Memory B cell (primary cell): ENCODE results near the gene ATAT1.

Source experiments
- ATAC-seq: fragments of 150-1000 bp; cut with Tn5 transposase; 2 replicates; pipeline ENCODE4 v1.10.0; 2021; ENCODE audit warnings: low read depth, mild to moderate bottlenecking, moderate library complexity
- DNase-seq, 2 donors: peaks; one replicate each; pipeline ENCODE4 v3.0.0; 2022; ENCODE audit warnings: low spot score in 2 of 2
- H3K27ac Mint-ChIP-seq: one replicate; pipeline ENCODE4 v1.8.0; 2022; ENCODE audit warnings: mild to moderate bottlenecking, moderate library complexity, mixed read lengths
- H3K27me3 Mint-ChIP-seq: one replicate; pipeline ENCODE4 v1.8.0; 2022; ENCODE audit warnings: mixed read lengths
- H3K36me3 Mint-ChIP-seq: one replicate; pipeline ENCODE4 v1.8.0; 2022; ENCODE audit warnings: mild to moderate bottlenecking, mixed read lengths
- H3K4me1 Mint-ChIP-seq: one replicate; pipeline ENCODE4 v1.8.0; 2022; ENCODE audit warnings: mixed read lengths
- H3K4me3 Mint-ChIP-seq: one replicate; pipeline ENCODE4 v1.8.0; 2022; ENCODE audit warnings: mild to moderate bottlenecking, moderate library complexity, mixed read lengths
- H3K9me3 Mint-ChIP-seq: one replicate; pipeline ENCODE4 v1.8.0; 2022; ENCODE audit warnings: mixed read lengths

The ATAT1 gene

DNA sequence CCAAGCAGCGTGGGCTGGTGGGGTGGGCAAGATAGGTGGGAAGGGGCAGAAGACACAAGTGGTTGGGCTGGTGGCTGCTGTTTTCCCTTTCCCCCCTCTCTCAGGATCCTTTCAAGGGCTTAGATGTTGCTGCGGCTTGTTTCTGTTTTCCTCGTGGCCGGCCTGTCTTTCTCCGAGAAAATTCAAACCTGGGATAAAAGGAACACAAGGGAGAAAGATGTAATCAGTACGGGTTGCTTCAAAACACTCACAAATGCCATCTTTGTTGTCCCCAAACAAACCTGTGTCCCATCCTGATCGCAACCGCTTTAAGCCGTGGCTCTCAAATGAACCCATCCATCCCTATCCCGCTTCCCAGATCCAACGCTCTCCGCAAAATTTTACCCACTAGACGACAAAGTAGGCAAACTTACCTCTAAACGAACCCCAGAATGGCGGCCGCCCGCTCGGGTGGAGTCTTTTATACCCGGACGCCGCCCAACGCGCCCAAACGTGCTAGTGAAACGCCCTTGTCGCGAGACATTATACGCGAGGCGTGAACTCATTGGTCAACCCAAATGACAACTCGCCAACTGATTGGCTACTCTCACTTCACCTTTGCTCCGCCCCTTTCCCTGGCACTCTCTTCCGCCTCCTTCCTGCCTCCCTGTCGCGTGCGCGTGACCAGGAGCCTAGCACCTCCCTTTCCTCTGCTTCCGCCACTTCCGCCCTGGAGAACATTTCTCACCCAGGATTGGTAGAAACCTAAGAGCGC is 9.7 kb upstream of the ATAT1 start, which contains the start of gene PPP1R10:
PPP1R10 (minus strand) TSS at position 433 of the 754 bp plus-strand sequence. CDS start 7,299 bp downstream, outside the sequence.
- H3K36me3 Mint-ChIP-seq: peaks cover 29% of the 10 kb centered on the region

DNA sequence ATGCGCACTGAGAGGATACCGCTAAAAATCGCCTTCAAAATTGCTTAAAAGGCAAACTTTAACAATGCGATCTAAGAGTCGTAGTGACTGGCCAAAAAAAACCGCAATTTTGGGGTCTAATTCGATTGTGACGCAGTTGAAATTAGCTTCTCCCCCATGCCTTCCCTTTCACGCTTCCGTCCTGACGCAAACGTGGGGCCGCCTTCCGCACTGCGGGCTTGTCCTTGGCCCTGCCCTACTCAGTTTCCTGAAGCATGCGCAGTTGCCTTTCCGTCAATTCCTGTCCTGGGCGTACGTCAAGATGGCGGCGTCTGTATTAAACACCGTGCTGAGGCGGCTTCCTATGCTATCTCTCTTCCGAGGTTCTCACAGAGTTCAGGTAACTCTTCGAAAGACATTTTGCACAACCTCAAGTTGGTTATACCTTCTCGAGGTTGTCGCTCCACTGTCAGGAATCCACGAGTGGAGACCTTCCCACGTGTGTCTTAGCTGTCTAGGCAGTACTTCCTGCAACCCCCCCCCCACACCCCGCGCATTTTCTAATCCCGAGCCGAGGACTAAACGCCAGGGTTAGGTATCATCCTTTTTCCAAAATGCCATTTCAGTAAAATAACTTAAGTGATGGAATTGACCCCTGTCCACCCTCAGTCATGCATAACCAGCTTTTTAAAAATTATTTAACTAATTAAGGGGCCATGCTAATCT is 9.0 kb upstream of the ATAT1 start, which contains the start of gene MRPS18B:
MRPS18B (plus strand) TSS at position 276 of the 705 bp plus-strand sequence; CDS start at position 302, 26 bp downstream.
- Mint-ChIP-seq H3K36me3 (peaks cover 32% of the 10 kb centered on the region), H3K27me3 (no peaks in the 10 kb centered on the region), H3K4me1 (peaks cover 22% of the 10 kb centered on the region), H3K9me3 (no peaks in the 10 kb centered on the region), H3K27ac (peak within 1 kb of the TSS; percentile 100), H3K4me3 (peak within 1 kb of the TSS; percentile 92)
- peak; percentile 72 for ATAC-seq
- peak; percentile 93 to 95 for DNase-seq

More for the DNA sequence above, 9.7 kb upstream of the ATAT1 start, which contains the start of gene PPP1R10:
- DNase-seq (peak in 1 of 2 donors; percentile 98), ATAC-seq (peak; percentile 71)
- no peaks in the 10 kb centered on the region for H3K27me3 Mint-ChIP-seq
- peaks cover 23% of the 10 kb centered on the region for H3K4me1 Mint-ChIP-seq
- H3K4me3 Mint-ChIP-seq: peak within 1 kb of the TSS; percentile 92
- H3K9me3 Mint-ChIP-seq: no peaks in the 10 kb centered on the region
- peak within 1 kb of the TSS; percentile 100 for H3K27ac Mint-ChIP-seq

DNA sequence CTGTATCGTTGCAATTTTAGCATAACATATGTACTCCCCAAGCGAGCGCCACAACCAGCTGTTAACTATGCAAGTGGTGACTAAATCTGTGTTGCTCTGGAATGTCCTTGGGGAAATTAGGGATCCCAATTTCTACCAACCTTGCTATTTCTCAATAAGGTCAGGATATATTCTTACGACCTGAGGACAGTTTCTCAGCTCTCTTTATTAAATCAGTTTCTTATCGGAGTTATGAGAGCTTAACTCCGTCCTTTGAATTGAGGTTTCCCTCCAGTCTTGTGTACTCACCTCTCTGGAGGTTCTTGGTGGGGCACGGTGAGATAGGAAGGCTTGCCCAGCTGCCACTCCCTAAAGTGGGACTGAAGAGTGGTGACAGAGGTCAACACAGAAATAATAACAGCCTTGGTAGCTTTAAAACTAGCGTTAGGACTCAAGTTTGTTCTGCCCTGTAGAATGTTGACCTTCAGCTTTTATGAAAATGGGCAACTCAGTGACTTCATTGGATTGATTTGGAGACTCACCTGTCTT is 8.3 kb upstream of the ATAT1 start:
- Mint-ChIP-seq H3K27ac (peak overlapping the region; percentile 100), H3K9me3 (no peaks in the 10 kb centered on the region), H3K36me3 (peaks cover 33% of the 10 kb centered on the region), H3K4me3 (peak overlapping the region; percentile 92), H3K27me3 (no peaks in the 10 kb centered on the region), H3K4me1 (peaks cover 18% of the 10 kb centered on the region)
- DNase-seq (no peak), ATAC-seq (no peak)

- no peak for ATAC-seq
- peaks cover 35% of the 10 kb centered on the region for H3K36me3 Mint-ChIP-seq
- H3K27ac Mint-ChIP-seq: no peak overlapping the region
- peaks cover 11% of the 10 kb centered on the region for H3K4me1 Mint-ChIP-seq
- no peaks in the 10 kb centered on the region for H3K9me3 Mint-ChIP-seq
- H3K4me3 Mint-ChIP-seq: peak overlapping the region; percentile 92
- no peaks in the 10 kb centered on the region for H3K27me3 Mint-ChIP-seq
- no peak for DNase-seq
Observed at GRCh38 chr6:30619561-30619960, 7.1 kb upstream of the ATAT1 start.

DNA sequence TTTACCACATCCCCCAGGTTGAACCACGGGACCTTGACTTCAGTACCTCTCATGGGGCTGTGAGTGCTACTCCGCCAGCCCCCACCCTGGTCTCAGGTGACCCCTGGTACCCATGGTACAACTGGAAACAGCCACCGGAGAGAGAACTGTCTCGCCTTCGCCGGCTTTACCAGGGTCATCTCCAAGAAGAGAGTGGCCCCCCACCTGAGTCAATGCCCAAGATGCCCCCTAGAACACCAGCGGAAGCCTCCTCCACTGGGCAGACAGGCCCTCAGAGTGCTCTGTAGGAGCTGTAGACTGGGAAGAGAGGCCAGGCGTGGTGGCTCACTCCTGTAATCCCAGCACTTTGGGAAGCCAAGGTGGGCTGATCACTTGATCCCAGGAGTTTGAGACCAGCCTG is 1.2 kb upstream of the ATAT1 start:
- Mint-ChIP-seq H3K4me1 (peaks cover 19% of the 10 kb centered on the region), H3K9me3 (no peaks in the 10 kb centered on the region), H3K27ac (peak overlapping the region; percentile 52), H3K27me3 (no peaks in the 10 kb centered on the region), H3K36me3 (peaks cover 20% of the 10 kb centered on the region), H3K4me3 (peak overlapping the region; percentile 64)
- ATAC-seq (no peak), DNase-seq (no peak)

DNA sequence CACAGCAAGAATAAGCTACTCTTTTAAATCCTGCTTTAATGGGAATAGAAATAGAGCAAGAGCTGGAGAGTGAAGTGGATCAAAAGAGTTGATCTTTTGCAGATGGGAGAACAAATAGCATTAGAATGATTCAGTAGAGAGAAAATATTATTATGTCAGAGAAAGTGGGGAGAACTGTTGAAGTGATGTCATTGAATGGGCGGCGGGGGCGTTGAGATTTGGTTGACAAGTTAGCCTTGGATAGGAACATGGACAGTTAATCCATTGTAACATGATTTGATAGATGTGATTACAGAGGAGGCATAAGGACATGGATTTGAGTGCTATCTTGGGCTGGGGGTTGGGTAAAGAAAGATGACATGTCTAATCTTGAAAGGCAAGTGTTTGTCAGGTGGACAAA is 9.2 kb downstream of the ATAT1 start:
- Mint-ChIP-seq H3K9me3 (no peaks in the 10 kb centered on the region), H3K36me3 (peaks cover 16% of the 10 kb centered on the region), H3K4me3 (no peak overlapping the region), H3K4me1 (peaks cover 5% of the 10 kb centered on the region), H3K27me3 (no peaks in the 10 kb centered on the region), H3K27ac (peak overlapping the region; percentile 19)
- DNase-seq: no peak
- no peak for ATAC-seq

DNA sequence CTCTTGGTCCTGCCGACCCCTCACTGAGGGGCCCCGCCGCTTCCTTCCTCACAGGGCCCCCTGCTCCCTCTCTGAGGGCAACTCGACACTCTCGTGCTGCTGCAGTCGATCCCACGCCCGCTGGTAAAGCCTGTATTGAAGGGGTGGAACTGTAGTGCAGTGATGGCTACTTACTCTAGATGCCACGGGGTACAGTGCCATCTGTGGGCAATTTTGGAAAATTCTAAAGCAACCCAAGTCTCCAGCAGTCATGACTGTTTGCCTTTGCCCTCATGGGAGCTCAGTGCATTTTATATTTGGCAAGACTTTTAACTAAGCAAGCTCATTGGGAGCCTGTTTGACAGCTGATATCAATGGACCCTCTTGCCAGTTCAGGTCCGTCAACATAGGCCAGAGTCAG is 13.8 kb downstream of the ATAT1 start:
- H3K27me3 Mint-ChIP-seq: no peaks in the 10 kb centered on the region
- H3K4me3 Mint-ChIP-seq: no peak overlapping the region
- DNase-seq: no peak
- no peak overlapping the region for H3K27ac Mint-ChIP-seq
- H3K4me1 Mint-ChIP-seq: peaks cover 7% of the 10 kb centered on the region
- no peak for ATAC-seq
- peaks cover 12% of the 10 kb centered on the region for H3K36me3 Mint-ChIP-seq
- no peaks in the 10 kb centered on the region for H3K9me3 Mint-ChIP-seq

DNA sequence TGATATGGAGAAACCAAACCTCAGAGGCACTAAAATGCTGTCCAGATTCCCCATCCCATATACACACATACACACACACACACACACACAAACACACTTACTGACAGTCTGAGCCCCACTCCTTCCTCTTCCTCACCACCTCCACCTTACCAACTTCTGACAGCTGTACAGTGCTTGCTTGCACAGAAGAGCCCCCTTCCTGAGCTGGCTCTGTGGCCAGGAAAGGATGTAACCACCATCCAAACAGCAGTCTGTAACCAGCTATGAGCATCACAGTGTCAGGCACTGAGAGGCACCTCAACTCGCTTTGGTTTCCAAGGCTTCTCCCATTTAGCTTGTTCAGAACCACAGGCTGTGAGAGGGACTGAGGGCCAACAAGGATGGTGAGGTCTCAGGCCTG is 14.4 kb downstream of the ATAT1 start:
- Mint-ChIP-seq H3K9me3 (no peaks in the 10 kb centered on the region), H3K4me1 (peaks cover 12% of the 10 kb centered on the region), H3K27ac (no peak overlapping the region), H3K27me3 (no peaks in the 10 kb centered on the region), H3K4me3 (no peak overlapping the region), H3K36me3 (peaks cover 12% of the 10 kb centered on the region)
- no peak for ATAC-seq
- no peak for DNase-seq

DNA sequence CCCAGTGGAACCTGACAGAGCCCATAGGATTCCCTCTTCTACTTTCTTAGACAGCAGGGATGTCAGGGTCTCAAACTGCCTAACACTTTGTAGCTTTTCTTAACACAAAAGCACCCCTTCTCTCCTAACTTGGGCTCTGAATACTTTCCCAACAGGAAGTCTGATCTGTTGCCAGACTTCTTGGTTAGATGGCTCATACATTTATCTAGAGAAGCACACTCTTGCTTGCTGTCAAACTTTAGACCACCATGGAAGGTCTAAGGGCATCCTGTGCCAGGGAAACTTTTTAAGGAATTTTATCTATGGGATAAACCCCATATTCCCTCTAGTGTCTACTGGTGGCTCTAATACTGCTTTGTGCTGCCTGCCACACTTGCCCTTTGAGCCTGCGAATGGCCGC is 17.0 kb downstream of the ATAT1 start:
- DNase-seq: no peak
- Mint-ChIP-seq H3K9me3 (no peaks in the 10 kb centered on the region), H3K4me3 (no peak overlapping the region), H3K27ac (peak overlapping the region; percentile 17), H3K27me3 (no peaks in the 10 kb centered on the region), H3K36me3 (peaks cover 12% of the 10 kb centered on the region), H3K4me1 (peaks cover 21% of the 10 kb centered on the region)
- no peak for ATAC-seq

- Mint-ChIP-seq H3K4me3 (no peak overlapping the region), H3K36me3 (peaks cover 12% of the 10 kb centered on the region), H3K4me1 (peaks cover 21% of the 10 kb centered on the region), H3K27me3 (no peaks in the 10 kb centered on the region), H3K27ac (no peak overlapping the region), H3K9me3 (no peaks in the 10 kb centered on the region)
- no peak for ATAC-seq
- DNase-seq: no peak
Observed at GRCh38 chr6:30644769-30645168, 18.1 kb downstream of the ATAT1 start.

GRCh38 chr6:30645989-30646388 is 19.3 kb downstream of the ATAT1 start:
- Mint-ChIP-seq H3K36me3 (peaks cover 11% of the 10 kb centered on the region), H3K27me3 (no peaks in the 10 kb centered on the region), H3K4me1 (peaks cover 23% of the 10 kb centered on the region), H3K9me3 (no peaks in the 10 kb centered on the region), H3K4me3 (no peak overlapping the region), H3K27ac (peak overlapping the region; percentile 88)
- ATAC-seq (no peak), DNase-seq (no peak)

GRCh38 chr6:30646450-30647241 is 20.0 kb downstream of the ATAT1 start, which contains the start of gene C6orf136:
Gene C6orf136, plus strand, starts transcription at chr6:30647133. Its CDS starts 99 bp downstream, at chr6:30647232.
- Mint-ChIP-seq H3K9me3 (no peaks in the 10 kb centered on the region), H3K4me3 (peak within 1 kb of the TSS; percentile 93), H3K4me1 (peaks cover 24% of the 10 kb centered on the region), H3K27ac (peak within 1 kb of the TSS; percentile 88), H3K36me3 (peaks cover 10% of the 10 kb centered on the region), H3K27me3 (no peaks in the 10 kb centered on the region)
- ATAC-seq (peak; percentile 74), DNase-seq (peak in 1 of 2 donors; percentile 86)

- H3K36me3 Mint-ChIP-seq: peaks cover 10% of the 10 kb centered on the region
- H3K9me3 Mint-ChIP-seq: no peaks in the 10 kb centered on the region
Observed at GRCh38 chr6:30647242-30648116, 20.8 kb downstream of the ATAT1 start.

More at GRCh38 chr6:30647242-30648116, 20.8 kb downstream of the ATAT1 start:
- DNase-seq (peak; percentile 64 to 73), ATAC-seq (peak; percentile 69)
- Mint-ChIP-seq H3K4me1 (peaks cover 24% of the 10 kb centered on the region), H3K27me3 (no peaks in the 10 kb centered on the region), H3K27ac (peak overlapping the region; percentile 88), H3K4me3 (peak overlapping the region; percentile 93)
